H1 (cell line): ENCODE results near the gene KIF25.

Source experiments
- CEBPB ChIP-seq: IDR thresholded peaks from 2 replicates; pipeline ENCODE4 v1.6.1; 2012; ENCODE audit warnings: low read depth, low read length
- HDAC2 ChIP-seq, 2 experiments: fragments of 300-600 bp in 1 of 2; sonication (generic) in 1 of 2; IDR thresholded peaks; 2 replicates each; pipeline ENCODE4 v1.6.1; 2011 to 2012; ENCODE audit warnings: low read depth in 2 of 2, low read length in 2 of 2, mild to moderate bottlenecking in 2 of 2, moderate library complexity in 2 of 2, borderline replicate concordance in 1 of 2, inconsistent platforms in 1 of 2
- POLR2A ChIP-seq, 2 experiments: IDR thresholded peaks; 1 replicate in 1 of 2; 2 replicates in 1 of 2; pipeline ENCODE4 v1.6.1; 2011; ENCODE audit warnings: low read depth in 2 of 2, low read length in 2 of 2, mild to moderate bottlenecking in 2 of 2; ENCODE audit errors: control extremely low read depth in 1 of 2
- SAP30 ChIP-seq: fragments of 300-600 bp; sonication (generic); IDR thresholded peaks from 2 replicates; pipeline ENCODE4 v1.7.1; 2012; ENCODE audit warnings: low read length, moderate library complexity, mild to moderate bottlenecking, inconsistent platforms; ENCODE audit not compliant: insufficient read depth, insufficient replicate concordance
- SRF ChIP-seq: IDR thresholded peaks from 2 replicates; pipeline ENCODE4 v1.6.1; 2011; ENCODE audit warnings: mild to moderate bottlenecking, low read depth, low read length, moderate library complexity
- TCF12 ChIP-seq: IDR thresholded peaks from 2 replicates; pipeline ENCODE4 v1.6.1; 2011; ENCODE audit warnings: low read depth, mild to moderate bottlenecking, low read length
- TF ChIP-seq, protein P1 (sequence below), 3 experiments: IDR thresholded peaks; 1 replicate in 2 of 3; 2 replicates in 1 of 3; pipeline versions ENCODE4 v1.5.1 to v1.6.1; 2011; ENCODE audit warnings: low read length in 3 of 3, mild to moderate bottlenecking in 3 of 3, inconsistent platforms in 2 of 3, low read depth in 1 of 3, moderate library complexity in 1 of 3; ENCODE audit not compliant: insufficient read depth in 1 of 3; ENCODE audit errors: control extremely low read depth in 1 of 3

DNA sequence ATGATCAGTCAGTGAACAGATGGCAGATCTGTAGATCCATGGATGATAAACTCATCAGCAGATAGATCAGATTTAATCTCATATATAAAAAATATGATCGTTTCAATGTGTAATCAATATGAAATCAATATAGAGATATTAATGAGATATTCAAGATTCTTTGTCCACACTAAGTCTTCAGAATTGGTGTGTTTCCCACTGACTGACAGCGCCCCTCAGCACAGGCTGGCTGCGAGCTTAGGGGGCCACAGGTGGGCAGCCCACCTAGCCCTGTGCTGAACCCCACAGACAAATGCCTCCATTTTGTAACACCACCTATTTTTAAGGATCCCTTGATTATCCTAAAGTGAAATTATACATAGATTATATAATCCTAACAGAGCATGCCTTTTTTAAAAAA lies 49.2 kb downstream of the KIF25 start:
- TF ChIP-seq POLR2A (IDR thresholded peaks at IDR 0.05; ENCODE audit: control extremely low read depth in 1 of 2, low read depth in 2 of 2, low read length in 2 of 2): no peak
- no peak for TF ChIP-seq SRF
- TF ChIP-seq, protein P1, sequence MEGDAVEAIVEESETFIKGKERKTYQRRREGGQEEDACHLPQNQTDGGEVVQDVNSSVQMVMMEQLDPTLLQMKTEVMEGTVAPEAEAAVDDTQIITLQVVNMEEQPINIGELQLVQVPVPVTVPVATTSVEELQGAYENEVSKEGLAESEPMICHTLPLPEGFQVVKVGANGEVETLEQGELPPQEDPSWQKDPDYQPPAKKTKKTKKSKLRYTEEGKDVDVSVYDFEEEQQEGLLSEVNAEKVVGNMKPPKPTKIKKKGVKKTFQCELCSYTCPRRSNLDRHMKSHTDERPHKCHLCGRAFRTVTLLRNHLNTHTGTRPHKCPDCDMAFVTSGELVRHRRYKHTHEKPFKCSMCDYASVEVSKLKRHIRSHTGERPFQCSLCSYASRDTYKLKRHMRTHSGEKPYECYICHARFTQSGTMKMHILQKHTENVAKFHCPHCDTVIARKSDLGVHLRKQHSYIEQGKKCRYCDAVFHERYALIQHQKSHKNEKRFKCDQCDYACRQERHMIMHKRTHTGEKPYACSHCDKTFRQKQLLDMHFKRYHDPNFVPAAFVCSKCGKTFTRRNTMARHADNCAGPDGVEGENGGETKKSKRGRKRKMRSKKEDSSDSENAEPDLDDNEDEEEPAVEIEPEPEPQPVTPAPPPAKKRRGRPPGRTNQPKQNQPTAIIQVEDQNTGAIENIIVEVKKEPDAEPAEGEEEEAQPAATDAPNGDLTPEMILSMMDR (IDR thresholded peaks at IDR 0.05; ENCODE audit: control extremely low read depth in 1 of 3, insufficient read depth in 1 of 3, low read depth in 1 of 3, low read length in 3 of 3): no peak
- no peak for TF ChIP-seq CEBPB
- TF ChIP-seq TCF12: no peak
- TF ChIP-seq HDAC2 (IDR thresholded peaks at IDR 0.05; ENCODE audit: borderline replicate concordance in 1 of 2, low read depth in 2 of 2, low read length in 2 of 2): no peak
- no peak for TF ChIP-seq SAP30
